HG03280 (cell line): ENCODE results near the gene ZNF343.
"Not testable (repeated sequence)": the region's sequence is repeated elsewhere in the genome, so short reads cannot be mapped to it uniquely, and the experiment has no call there.

ENCODE experiments used
- ATAC-seq: cut with Tn5 transposase; IDR thresholded peaks from one replicate; pipeline ENCODE4 v1.9.1; 2021; ENCODE audit warnings: mild to moderate bottlenecking, moderate library complexity; ENCODE audit not compliant: unreplicated experiment

The ZNF343 gene

GRCh38 chr20:2508631-2509467 is at the start of gene ZNF343:
TSS of gene ZNF343 (minus strand) at chr20:2508915. CDS start at chr20:2493895, 15,020 bp downstream.
- peak; percentile 95 for ATAC-seq

GRCh38 chr20:2557873-2558580 is 49.3 kb upstream of the ZNF343 start:
- ATAC-seq = no peak

GRCh38 chr20:2545594-2545993 is 36.9 kb upstream of the ZNF343 start:
- no peak for ATAC-seq

GRCh38 chr20:2544211-2544610 is 35.5 kb upstream of the ZNF343 start:
- no peak for ATAC-seq

- no peak for ATAC-seq
Observed at GRCh38 chr20:2542361-2542760, 33.6 kb upstream of the ZNF343 start.

- no peak for ATAC-seq
Observed at GRCh38 chr20:2541940-2542339, 33.2 kb upstream of the ZNF343 start.

- ATAC-seq = no peak
Observed at GRCh38 chr20:2538931-2539720, 30.4 kb upstream of the ZNF343 start.

GRCh38 chr20:2538356-2538755 is 29.6 kb upstream of the ZNF343 start:
- ATAC-seq = no peak

GRCh38 chr20:2537101-2537500 is 28.4 kb upstream of the ZNF343 start:
- ATAC-seq = no peak

- no peak for ATAC-seq
Observed at GRCh38 chr20:2536560-2536986, 27.9 kb upstream of the ZNF343 start, which contains the start of gene TMC2. TSS of gene TMC2 (plus strand) at chr20:2536573. CDS start at chr20:2536622, 49 bp downstream.

- ATAC-seq = no peak
Observed at GRCh38 chr20:2535711-2536559, 27.2 kb upstream of the ZNF343 start.

- no peak for ATAC-seq
Observed at GRCh38 chr20:2533118-2533517, 24.4 kb upstream of the ZNF343 start.

- no peak for ATAC-seq
Observed at GRCh38 chr20:2528671-2529271, 20.1 kb upstream of the ZNF343 start.

- no peak for ATAC-seq
Observed at GRCh38 chr20:2527762-2528161, 19.0 kb upstream of the ZNF343 start.

GRCh38 chr20:2526218-2526583 is 17.5 kb upstream of the ZNF343 start:
- ATAC-seq = not testable (repeated sequence)

GRCh38 chr20:2524709-2525506 is 16.2 kb upstream of the ZNF343 start:
- ATAC-seq = no peak

- ATAC-seq = peak; percentile 75
Observed at GRCh38 chr20:2523919-2524708, 15.4 kb upstream of the ZNF343 start.

GRCh38 chr20:2522826-2523429 is 14.2 kb upstream of the ZNF343 start:
- not testable (repeated sequence) for ATAC-seq
